ENCODE measurements around the gene TMEM108.

The TMEM108 gene

GRCh38 chr3:133394561-133395311, 356.5 kb downstream of the TMEM108 start:
- no peak for DNase-seq

GRCh38 chr3:133396906-133397305, 358.7 kb downstream of the TMEM108 start:
- DNase-seq: no peak

DNA sequence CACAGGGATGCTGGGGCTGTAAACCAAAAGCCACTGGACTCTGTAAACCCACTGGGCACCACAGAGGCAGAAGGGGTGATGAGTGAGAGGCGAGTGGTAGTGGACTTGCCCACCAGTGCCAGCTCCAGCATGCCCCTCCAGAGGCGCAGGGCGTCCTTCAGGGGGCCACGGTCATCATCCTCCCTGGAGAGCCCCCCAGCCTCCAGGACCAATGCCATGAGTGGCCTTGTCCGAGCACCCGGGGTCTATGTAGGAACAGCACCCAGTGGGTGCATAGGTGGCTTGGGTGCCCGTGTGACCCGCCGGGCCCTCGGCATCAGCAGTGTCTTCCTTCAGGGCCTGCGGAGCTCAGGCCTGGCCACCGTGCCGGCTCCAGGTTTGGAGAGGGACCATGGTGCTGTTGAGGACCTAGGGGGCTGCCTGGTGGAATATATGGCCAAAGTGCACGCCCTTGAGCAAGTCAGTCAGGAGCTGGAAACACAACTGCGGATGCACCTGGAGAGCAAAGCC, 361.9 kb downstream of the TMEM108 start, which contains the start of gene BFSP2:
TSS of gene BFSP2 (plus strand) at position 51 of the 510 bp plus-strand sequence. CDS start at position 79, 28 bp downstream.
- DNase-seq: no peak

- DNase-seq: no peak
Observed at GRCh38 chr3:133401374-133402135, 363.4 kb downstream of the TMEM108 start.

- DNase-seq: no peak
Observed at GRCh38 chr3:133404920-133405319, 366.7 kb downstream of the TMEM108 start.

DNA sequence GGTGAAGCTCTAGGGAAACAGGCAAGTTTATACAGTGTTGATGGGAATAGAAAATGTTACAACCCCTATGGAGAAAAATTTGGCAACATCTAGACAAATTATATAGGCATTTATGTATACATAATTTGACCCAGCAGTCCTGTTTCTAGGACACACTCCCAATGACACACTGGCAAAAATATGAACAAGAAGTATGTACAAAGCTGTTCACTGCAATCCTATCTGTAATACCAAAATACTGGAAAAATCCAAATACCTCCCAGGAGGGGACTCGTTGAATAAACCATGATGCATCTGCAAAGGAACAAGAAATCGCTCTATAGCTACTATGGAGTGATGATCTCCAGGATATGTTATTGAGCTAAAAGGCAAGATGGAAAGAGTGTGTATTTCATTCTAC, 370.2 kb downstream of the TMEM108 start:
- no peak for DNase-seq

- DNase-seq: no peak
Observed at GRCh38 chr3:133408961-133409360, 370.8 kb downstream of the TMEM108 start.

- DNase-seq: no peak
Observed at GRCh38 chr3:133410191-133410892, 372.2 kb downstream of the TMEM108 start.

- DNase-seq: no peak
Observed at GRCh38 chr3:133412183-133413132, 374.3 kb downstream of the TMEM108 start.

GRCh38 chr3:133413161-133414020, 375.2 kb downstream of the TMEM108 start:
- DNase-seq: no peak

GRCh38 chr3:133414021-133414392, 375.8 kb downstream of the TMEM108 start:
- no peak for DNase-seq

GRCh38 chr3:133418361-133418760, 380.2 kb downstream of the TMEM108 start:
- no peak for DNase-seq

DNA sequence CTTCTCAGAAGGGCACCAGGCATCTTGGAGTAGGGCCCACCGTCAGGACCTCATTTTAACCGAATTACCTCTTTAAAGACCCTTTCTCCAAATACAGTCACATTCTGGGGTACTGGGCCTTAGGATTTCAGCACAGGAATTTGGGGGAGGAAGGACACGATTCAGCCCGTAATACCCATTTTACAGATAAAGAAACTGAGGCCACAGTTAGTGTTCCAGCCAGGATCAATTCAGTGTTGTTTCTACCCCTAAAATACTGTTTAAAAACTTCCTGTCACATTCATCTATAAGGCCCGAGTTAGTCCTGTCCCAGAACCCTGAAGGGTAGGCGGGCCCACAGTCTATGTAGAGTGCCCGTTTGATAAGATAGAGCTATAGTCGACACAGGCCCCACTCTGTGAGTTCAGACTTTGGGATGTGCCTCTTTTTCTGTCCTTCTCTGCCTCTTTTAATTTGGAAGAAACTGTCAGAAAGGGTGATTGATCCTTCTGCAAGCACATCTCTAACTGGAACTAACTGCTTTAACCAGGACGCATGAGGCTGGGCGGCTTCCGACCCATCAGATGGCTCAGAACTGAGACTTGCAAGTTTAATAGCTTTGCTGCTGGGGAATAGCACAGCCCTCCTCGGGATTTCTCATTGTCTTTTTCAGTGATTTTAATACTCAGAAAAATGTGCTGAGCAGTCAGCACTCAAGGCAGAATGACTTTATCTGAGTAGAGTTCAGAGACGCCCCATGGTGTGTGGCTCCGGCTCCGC, 381.1 kb downstream of the TMEM108 start:
- DNase-seq: no peak

- DNase-seq: no peak
Observed at GRCh38 chr3:133424937-133425869, 387.0 kb downstream of the TMEM108 start.

- no peak for DNase-seq
Observed at GRCh38 chr3:133425898-133426297, 387.7 kb downstream of the TMEM108 start.

DNA sequence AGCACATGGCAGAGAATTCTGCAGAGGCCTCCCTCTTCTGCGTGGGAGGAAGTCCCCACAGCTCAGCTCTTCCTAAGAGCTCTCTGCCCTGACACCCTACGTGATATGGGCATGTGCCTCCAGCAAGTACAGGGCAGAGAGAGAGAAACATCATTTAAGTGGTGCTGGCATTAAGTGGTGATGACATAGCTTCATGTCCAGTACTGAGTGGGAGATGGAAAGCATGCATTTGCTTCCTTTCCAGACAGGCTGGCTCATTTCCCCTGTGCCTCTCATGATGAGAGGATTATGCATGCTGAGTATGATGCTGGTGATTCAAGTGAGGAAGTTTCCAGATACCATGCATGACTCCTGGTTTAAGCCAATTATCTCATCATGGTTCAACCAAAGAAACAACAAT, 388.5 kb downstream of the TMEM108 start:
- no peak for DNase-seq

GRCh38 chr3:133428552-133428951, 390.4 kb downstream of the TMEM108 start:
- DNase-seq: no peak

DNA sequence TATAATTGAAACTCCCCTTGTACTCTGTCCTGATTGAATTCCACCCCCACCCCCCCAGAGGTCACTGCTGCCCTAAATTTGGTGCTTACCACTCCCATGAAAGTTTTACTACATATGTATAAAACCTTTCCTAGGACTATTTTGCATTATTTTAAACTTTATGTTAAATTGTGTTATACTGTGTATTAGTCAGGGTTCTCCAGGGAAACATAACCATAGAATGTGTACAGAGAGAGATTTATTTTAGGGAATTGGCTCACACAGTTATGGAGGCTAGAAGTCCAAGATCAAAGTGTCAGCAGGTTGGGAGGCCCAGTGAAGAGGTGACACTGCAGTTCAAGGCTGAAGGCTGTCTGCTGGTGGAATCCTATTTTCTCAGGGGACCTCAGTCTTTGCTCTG, 390.9 kb downstream of the TMEM108 start:
- no peak for DNase-seq

GRCh38 chr3:133439563-133439962, 401.4 kb downstream of the TMEM108 start:
- no peak for DNase-seq

Data from CD4-positive, alpha-beta T cell treated with Interleukin-1 beta for 1 hour (primary cell).